ENCODE measurements around the gene GALNT1. TPM values are rescaled to one million over a fixed set of nuclear protein-coding genes. Genes with fewer than 3 reads are reported as not detected.

The GALNT1 gene
- polyA plus RNA-seq, 2 of the 4 experiments (the other 2 are of a cell fraction), result 97.4 to 113 TPM

GRCh38 chr18:35646449-35646848, 64.9 kb downstream of the GALNT1 start:
- POLR2A ChIA-PET, result no interaction called here
- FAIRE-seq, result no peak

GRCh38 chr18:35653392-35654135, 72.0 kb downstream of the GALNT1 start:
- no peak overlapping the region for H3K4me3 ChIP-seq
- no peak for FAIRE-seq
- no peak for DNase-seq (ENCODE audit: low read depth in 1 of 2, low spot score in 1 of 2)
- no peak overlapping the region for H3K4me2 ChIP-seq
- TF ChIP-seq JUN (IDR thresholded peaks at IDR 0.05), result no peak
- TF ChIP-seq HES2 (IDR thresholded peaks at IDR 0.05), result no peak
- no peak for TF ChIP-seq EHF (CRISPR knock-in tag; IDR thresholded peaks at IDR 0.05)
- TF ChIP-seq CBX8 (IDR thresholded peaks at IDR 0.05), result no peak
- TF ChIP-seq NPAS2 (CRISPR knock-in tag; IDR thresholded peaks at IDR 0.05; ENCODE audit: borderline replicate concordance), result no peak
- no peak for TF ChIP-seq TFCP2L1 (CRISPR knock-in tag; IDR thresholded peaks at IDR 0.05)
- no peak for TF ChIP-seq FOXS1 (CRISPR knock-in tag; IDR thresholded peaks at IDR 0.05)
- no peak for TF ChIP-seq CEBPB (IDR thresholded peaks at IDR 0.05)
- TF ChIP-seq PBX3 (IDR thresholded peaks at IDR 0.05), result no peak
- TF ChIP-seq HOXB5 (CRISPR knock-in tag; IDR thresholded peaks at IDR 0.05), result no peak
- no peak for TF ChIP-seq PHF8 (IDR thresholded peaks at IDR 0.05; ENCODE audit: borderline replicate concordance, low read depth)
- no peak for TF ChIP-seq ESRRA (IDR thresholded peaks at IDR 0.05; ENCODE audit: borderline replicate concordance, low read length)
- no peak for TF ChIP-seq GATA3 (IDR thresholded peaks at IDR 0.05; ENCODE audit: borderline replicate concordance)
- no peak for TF ChIP-seq NR3C1 (IDR thresholded peaks at IDR 0.05)
- TF ChIP-seq NFE2L2 (conservative IDR thresholded peaks at IDR 0.05; ENCODE audit: low read length), result no peak
- no peak for TF ChIP-seq E2F6 (IDR thresholded peaks at IDR 0.05; ENCODE audit: borderline replicate concordance, low read depth)
- TF ChIP-seq ELK1 (IDR thresholded peaks at IDR 0.05; ENCODE audit: low read depth, low read length), result no peak
- H3K9me3 ChIP-seq, result no peaks in the 10 kb centered on the region
- 86% methylated on average over 4 of the region's 4 CpGs for WGBS (ENCODE audit: missing lambda C conversion rate)
- ChIA-PET POLR2A (no interaction called here), CTCF (no interaction called here)
- H3K27ac ChIP-seq, result no peak overlapping the region
- ATAC-seq, result no peak
- H3K4me1 ChIP-seq, result no peaks in the 10 kb centered on the region

More at GRCh38 chr18:35646449-35646848, 64.9 kb downstream of the GALNT1 start:
- TF ChIP-seq CEBPB (IDR thresholded peaks at IDR 0.05), result no peak
- no peak for TF ChIP-seq NFE2L2 (conservative IDR thresholded peaks at IDR 0.05; ENCODE audit: low read length)
- no peak for TF ChIP-seq RCOR1 (IDR thresholded peaks at IDR 0.05; ENCODE audit: low read depth, low read length)
- no peak for TF ChIP-seq RAD21 (conservative IDR thresholded peaks at IDR 0.05 in 1 of 2, IDR thresholded peaks at IDR 0.05 in 1 of 2)
- no peak for TF ChIP-seq FOXS1 (CRISPR knock-in tag; IDR thresholded peaks at IDR 0.05)
- TF ChIP-seq ELK1 (IDR thresholded peaks at IDR 0.05; ENCODE audit: low read depth, low read length), result no peak
- no peak for TF ChIP-seq KDM5A (IDR thresholded peaks at IDR 0.05)
- TF ChIP-seq FOSB (CRISPR knock-in tag; IDR thresholded peaks at IDR 0.05), result no peak
- no peak for TF ChIP-seq POLR2AphosphoS2 (conservative IDR thresholded peaks at IDR 0.05; ENCODE audit: low read length)
- H3K27ac ChIP-seq, result no peak overlapping the region
- no peak overlapping the region for H3K4me2 ChIP-seq
- no peaks in the 10 kb centered on the region for H3K9me3 ChIP-seq
- no peaks in the 10 kb centered on the region for H3K4me1 ChIP-seq
- ATAC-seq (no peak), DNase-seq (ENCODE audit: low read depth in 1 of 2, low spot score in 1 of 2) (no peak)
- H3K4me3 ChIP-seq, result no peak overlapping the region
- CTCF ChIA-PET, result no interaction called here
